Adrenal gland (tissue), 12 donors: Measurements from ENCODE around the gene SIAH3. TPM values are rescaled to one million over a fixed set of nuclear protein-coding genes. Genes with fewer than 3 reads are reported as not detected.

ENCODE experiments used
- DNase-seq, 7 donors: peaks; one replicate each; pipeline ENCODE4 v3.0.0-alpha.2; 2019 to 2020
- H3K27ac ChIP-seq, 5 donors: fragments of 200-600 bp; sonication (generic) in 4 of 5; 1 replicate in 3 of 5; 2 replicates in 2 of 5; pipeline versions ENCODE4 v1.5.1 to v1.8.0; 2016 to 2020; ENCODE audit warnings: mild to moderate bottlenecking in 1 of 5
- H3K27me3 ChIP-seq: fragments of 200-600 bp; 2 replicates; pipeline ENCODE4 v1.8.0; 2021
- H3K36me3 ChIP-seq, 2 donors: fragments of 200-600 bp; replicated peaks in 1 of 2; 1 replicate in 1 of 2; 2 replicates in 1 of 2; pipeline versions ENCODE4 v1.5.1 to v1.8.0; 2018 to 2022
- H3K4me1 ChIP-seq, 2 donors: fragments of 200-600 bp; replicated peaks in 1 of 2; 1 replicate in 1 of 2; 2 replicates in 1 of 2; pipeline versions ENCODE4 v1.5.1 to v1.8.0; 2018 to 2021
- H3K4me3 ChIP-seq, 4 donors: fragments of 200-600 bp; sonication (generic) in 3 of 4; one replicate each; pipeline ENCODE4 v1.5.1; 2016 to 2018
- H3K9me3 ChIP-seq, 3 donors: fragments of 200-600 bp; sonication (generic) in 1 of 3; replicated peaks in 1 of 3; 1 replicate in 2 of 3; 2 replicates in 1 of 3; pipeline versions ENCODE4 v1.5.1 to v1.8.0; 2016 to 2021
- CTCF ChIP-seq, 6 experiments: fragments of 450-650 bp in 4 of 6; fragments of 200-600 bp in 2 of 6; sonication (generic) in 1 of 6; IDR thresholded peaks; 1 replicate in 5 of 6; 2 replicates in 1 of 6; pipeline versions ENCODE4 v1.5.1 to v1.8.0; 2016 to 2021; ENCODE audit warnings: antibody characterized with exemption in 6 of 6, mild to moderate bottlenecking in 2 of 6, moderate library complexity in 1 of 6
- POLR2A ChIP-seq, 2 donors: fragments of 450-650 bp; IDR thresholded peaks; one replicate each; pipeline ENCODE4 v1.6.1; 2017; ENCODE audit warnings: antibody characterized with exemption in 2 of 2, mild to moderate bottlenecking in 2 of 2, moderate library complexity in 1 of 2
- WGBS, 4 donors: extraction: QIAGEN DNeasy Blood & Tissue Kit in 2 of 4; methylation state at CpG; one replicate each; pipeline versions ENCODE4 v1.1.5 to v1.1.7; 2013 to 2017; 5-methylcytosine and 5-hydroxymethylcytosine counted together
- intact Hi-C, 2 donors: fragments of 100-400 bp; cut with DNase I; formaldehyde crosslinking; loops; one replicate each; pipeline versions ENCODE4 v1.14.1 to v1.15.0; 2022 to 2023
- polyA plus RNA-seq, 3 donors: library from polyadenylated mRNA; stranded (reverse); fragments of 200-250 nt in 2 of 3; fragments of 350-450 nt in 1 of 3; fragmentation: Illumina TruSeq in 1 of 3; extraction: RNeasy Lipid Tissue Mini Kit (QIAGEN cat#74804) in 1 of 3; gene quantifications; one replicate each; pipeline ENCODE4 v1.2.3, GENCODE V29; 2013 to 2014
- total RNA-seq, 9 donors: library from RNA; depleted of rRNA in 4 of 9; stranded (reverse); fragments of >200 nt in 4 of 9; fragments of 120-200 nt in 1 of 9; fragmentation: NEBNext Ultra II Directional in 1 of 9; extraction: Animal tissue kit (Norgen Biotek cat#: 25700) in 1 of 9; gene quantifications; one replicate each; pipeline versions ENCODE4 v1.1.0 to v1.2.4, GENCODE V29; 2013 to 2023
- donor health status: healthy with polysubstance abuse.
- donor health status: Bipolar disorder and iron deficiency.
- donor health status: DM: yes; HTN: yes; CAD: no.
- donor health status: DM: no; HTN: no; CAD: no.
- donor health status: DM: no; HTN: no; CAD: no.
- donor health status: DM: yes; HTN: yes; CAD: no.

Gene SIAH3
- total and polyA plus RNA-seq, 12 donors, result 0.03 to 0.64 (median 0.24) TPM

- WGBS, 4 donors, result 81 to 92% (median 87%) methylated on average over 5 of the region's 5 CpGs
- Histone ChIP-seq H3K27ac (no peak overlapping the region), H3K4me1 (no peaks in the 10 kb centered on the region), H3K9me3 (no peaks in the 10 kb centered on the region), H3K4me3 (no peak overlapping the region), H3K27me3 (no peaks in the 10 kb centered on the region), H3K36me3 (no peaks in the 10 kb centered on the region)
- intact Hi-C loops, result no loop called here
- no peak for DNase-seq
- TF ChIP-seq POLR2A (IDR thresholded peaks at IDR 0.05) (no peak), CTCF (IDR thresholded peaks at IDR 0.05) (no peak)
Measured at GRCh38 chr13:45885194-45885593, 33.6 kb upstream of the SIAH3 start.

GRCh38 chr13:45882626-45883025 lies 31.1 kb upstream of the SIAH3 start:
- Histone ChIP-seq H3K9me3 (no peaks in the 10 kb centered on the region), H3K27ac (no peak overlapping the region), H3K27me3 (no peaks in the 10 kb centered on the region), H3K4me1 (no peaks in the 10 kb centered on the region), H3K4me3 (no peak overlapping the region), H3K36me3 (no peaks in the 10 kb centered on the region)
- DNase-seq, result no peak
- WGBS, 4 donors, result 91 to 100% (median 97%) methylated on average over 1 of the region's 1 CpG
- intact Hi-C loops, result no loop called here
- no peak for TF ChIP-seq POLR2A (IDR thresholded peaks at IDR 0.05)
- no peak for TF ChIP-seq CTCF (IDR thresholded peaks at IDR 0.05)

GRCh38 chr13:45881353-45881752 lies 29.8 kb upstream of the SIAH3 start:
- Histone ChIP-seq H3K36me3 (no peaks in the 10 kb centered on the region), H3K27ac (no peak overlapping the region), H3K4me3 (no peak overlapping the region), H3K27me3 (no peaks in the 10 kb centered on the region), H3K4me1 (no peaks in the 10 kb centered on the region), H3K9me3 (no peaks in the 10 kb centered on the region)
- DNase-seq, result no peak
- 82 to 89% (median 86%) methylated on average over 2 of the region's 2 CpGs for WGBS, 4 donors
- TF ChIP-seq CTCF (IDR thresholded peaks at IDR 0.05), result no peak
- intact Hi-C loops, result no loop called here

DNA sequence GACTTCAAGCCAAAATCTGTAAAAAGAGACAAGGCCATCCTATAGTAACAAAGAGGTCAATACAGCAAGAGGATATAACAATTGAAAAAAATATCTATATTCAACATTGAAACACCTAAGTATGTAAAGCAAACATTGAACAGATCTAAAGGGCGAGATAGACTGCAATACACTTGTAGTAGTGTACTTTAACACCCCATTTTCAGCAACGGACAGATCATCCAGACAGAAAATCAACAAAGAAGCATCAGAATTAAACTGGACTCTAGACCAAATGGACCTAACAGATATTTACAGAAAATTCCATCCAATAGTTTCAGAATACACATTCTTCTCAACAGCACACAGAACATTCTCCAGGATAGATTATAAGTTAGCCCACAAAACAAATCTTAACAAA lies 28.7 kb upstream of the SIAH3 start:
- intact Hi-C loops, result no loop called here
- WGBS, 4 donors, result 85 to 96% (median 87%) methylated on average over 2 of the region's 2 CpGs
- H3K4me3 ChIP-seq, result no peak overlapping the region
- TF ChIP-seq POLR2A (IDR thresholded peaks at IDR 0.05) (no peak), CTCF (IDR thresholded peaks at IDR 0.05) (no peak)
- DNase-seq, result no peak
- no peaks in the 10 kb centered on the region for H3K9me3 ChIP-seq
- H3K36me3 ChIP-seq, result no peaks in the 10 kb centered on the region
- no peak overlapping the region for H3K27ac ChIP-seq
- no peaks in the 10 kb centered on the region for H3K4me1 ChIP-seq
- H3K27me3 ChIP-seq, result no peaks in the 10 kb centered on the region
